ENCODE results near the gene CYB5R4. TPM values are rescaled to one million over a fixed set of nuclear protein-coding genes. Genes with fewer than 3 reads are reported as not detected.
A peak's percentile ranks its signal among the peaks of the same experiment; 100 is the strongest.

Gene CYB5R4
- total RNA-seq, 8 experiments from 2014 or later = 2.3 to 15.2 (median 6.3) TPM

- Histone ChIP-seq H3K4me1 (replicated peaks in 1 of 2) (peaks cover 0 to 7% of the 10 kb centered on the region in 2 donors), H3K27ac (no peak overlapping the region), H3K4me3 (no peak overlapping the region)
- in situ Hi-C loops (cut with MboI; ENCODE audit: low pct_unique_long_range_greater_than_20kb in 2 of 9, low sequenced_read_pairs in 9 of 9, unreplicated experiment in 9 of 9) = loop anchor here in 1 of 9 experiments (25.0 kb wide), 1 partner anchor 137 kb away; the partner anchor contains the start of gene SNAP91
- WGBS, 10 experiments = 41 to 100% (median 92%) methylated on average over 2 of the region's 2 CpGs; no CpG with 5 or more reads in 1 of the 10 experiments
- ATAC-seq (replicated peaks in 6 of 8) = no peak
These were observed 10.4 kb upstream of the CYB5R4 start for GRCh38 chr6:83849127-83849526.

DNA sequence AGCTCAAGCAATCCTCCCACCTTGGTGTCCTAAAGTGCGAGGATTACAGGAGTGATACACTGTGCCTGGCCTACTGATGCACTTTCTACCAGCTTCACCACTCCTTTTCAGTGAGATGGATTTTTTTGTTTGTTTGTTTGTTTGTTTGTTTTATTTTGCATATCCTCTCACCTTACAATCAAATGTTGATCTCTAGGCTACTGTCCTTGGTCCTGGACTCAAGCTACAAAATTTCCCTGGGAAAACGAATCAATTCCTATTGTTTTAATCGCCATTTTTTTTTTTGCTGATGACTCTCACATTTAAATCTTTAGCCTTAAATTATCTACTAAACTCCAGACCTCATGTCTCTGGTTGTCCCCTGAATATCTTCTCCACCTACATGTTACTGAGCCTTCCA lies 9.9 kb upstream of the CYB5R4 start:
- no peak overlapping the region for H3K27ac ChIP-seq
- no peak overlapping the region for H3K4me3 ChIP-seq
- ATAC-seq (replicated peaks in 6 of 8) = no peak
- in situ Hi-C loops (cut with MboI; ENCODE audit: low pct_unique_long_range_greater_than_20kb in 2 of 9, low sequenced_read_pairs in 9 of 9, unreplicated experiment in 9 of 9) = loop anchor here in 2 of 9 experiments (25.0 kb wide), 1 partner anchor 137 kb away; the partner anchor contains the start of gene SNAP91 (in 2 of the 2)
- H3K4me1 ChIP-seq (replicated peaks in 1 of 2) = peaks cover 0 to 11% of the 10 kb centered on the region in 2 donors
- 21 to 100% (median 71%) methylated on average over 1 to 3 of the region's 3 CpGs for whole genome bisulfite sequencing, 10 experiments

DNA sequence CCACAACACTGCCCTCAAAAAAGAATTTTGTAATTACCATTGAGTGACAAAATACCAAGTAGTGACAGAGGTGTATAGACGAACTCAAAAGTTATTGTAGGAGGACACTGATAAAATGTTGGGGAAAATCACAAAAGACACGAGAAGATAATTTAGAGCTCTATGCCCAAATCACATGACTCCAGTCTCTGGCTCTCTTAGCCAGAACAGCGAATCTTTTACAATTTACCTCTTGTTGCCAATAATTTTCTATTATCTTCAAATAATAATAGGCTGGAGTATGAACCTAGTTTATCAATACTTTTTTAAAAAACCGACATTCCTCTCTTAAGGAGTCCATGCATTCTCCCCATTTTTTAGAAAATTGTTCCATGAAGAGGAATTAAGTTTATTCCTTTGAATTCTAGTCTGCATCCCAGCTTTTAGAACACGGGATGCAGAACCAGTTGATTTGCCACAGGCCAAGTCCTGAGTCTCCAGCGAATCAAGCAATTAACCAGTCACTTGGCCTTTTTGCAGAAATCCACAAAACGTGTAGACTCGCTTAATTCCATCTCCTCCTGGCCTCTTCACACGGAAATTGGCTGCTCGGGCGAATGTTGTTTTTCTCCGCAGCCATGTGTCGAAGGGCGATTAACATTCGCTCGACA lies 6.8 kb upstream of the CYB5R4 start:
- H3K4me3 ChIP-seq = peak overlapping the region; percentile 39 to 48 (median 42)
- peaks cover 0 to 16% of the 10 kb centered on the region in 2 donors for H3K4me1 ChIP-seq (replicated peaks in 1 of 2)
- no peak for ATAC-seq (replicated peaks in 6 of 8)
- peak overlapping the region in 1 of 2 donors; percentile 56 for H3K27ac ChIP-seq
- 3 to 62% (median 23%) methylated on average over 4 to 16 of the region's 16 CpGs for WGBS, 10 experiments
- in situ Hi-C loops (cut with MboI; ENCODE audit: low pct_unique_long_range_greater_than_20kb in 2 of 9, low sequenced_read_pairs in 9 of 9, unreplicated experiment in 9 of 9) = loop anchor here in 1 of 9 experiments (25.0 kb wide), 1 partner anchor 140 kb away; the partner anchor contains the start of gene SNAP91

DNA sequence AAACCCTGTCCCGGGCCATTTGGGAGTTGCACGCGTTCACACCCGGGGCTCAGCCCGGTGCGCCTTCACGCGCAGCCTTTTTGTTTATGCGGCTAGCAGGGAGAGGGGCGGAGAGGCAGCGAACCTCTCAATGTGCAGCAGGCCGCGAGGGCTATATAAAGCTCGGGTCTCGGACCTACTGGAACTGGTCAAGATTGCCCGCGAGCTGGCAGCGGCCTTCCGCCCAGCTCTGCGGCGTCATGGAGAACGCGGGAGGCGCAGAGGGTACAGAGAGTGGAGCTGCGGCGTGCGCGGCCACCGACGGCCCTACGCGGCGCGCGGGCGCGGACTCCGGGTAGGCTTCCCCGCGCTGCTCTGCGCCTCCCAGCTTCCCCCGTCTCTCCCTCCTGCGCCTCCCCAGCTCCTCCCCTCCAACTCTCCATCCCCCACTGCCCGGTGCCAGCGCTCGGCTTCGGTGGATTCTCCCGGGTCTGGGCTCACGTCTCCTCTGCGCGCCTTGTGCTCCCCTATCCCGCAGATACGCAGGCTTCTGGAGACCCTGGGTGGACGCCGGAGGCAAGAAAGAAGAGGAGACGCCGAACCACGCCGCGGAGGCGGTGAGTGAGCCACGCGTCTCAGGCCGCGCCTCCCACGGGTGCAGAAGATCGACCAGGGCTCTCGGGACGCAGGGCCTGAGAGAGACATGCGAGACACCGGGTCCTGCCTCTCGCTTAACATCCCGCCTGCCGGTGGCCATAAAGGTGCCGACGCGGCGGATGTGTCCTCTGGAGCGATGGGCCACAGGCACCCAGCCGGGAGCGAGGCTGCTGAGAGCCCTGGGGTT lies 6.1 kb upstream of the CYB5R4 start, which contains the start of gene RIPPLY2:
Gene RIPPLY2, plus strand, starts transcription at position 183 of the 823 bp plus-strand sequence. Its CDS starts 57 bp downstream, at position 240.
- Histone ChIP-seq H3K27ac (peak within 1 kb of the TSS; percentile 31 to 56), H3K4me1 (replicated peaks in 1 of 2) (peaks cover 0 to 16% of the 10 kb centered on the region in 2 donors), H3K4me3 (peak within 1 kb of the TSS; percentile 39 to 48 (median 42))
- in situ Hi-C loops (cut with MboI; ENCODE audit: low pct_unique_long_range_greater_than_20kb in 2 of 9, low sequenced_read_pairs in 9 of 9, unreplicated experiment in 9 of 9) = loop anchor here in 1 of 9 experiments (25.0 kb wide), 1 partner anchor 141 kb away; the partner anchor contains the start of gene SNAP91
- WGBS, 10 experiments = 0 to 8% (median 3%) methylated on average over 1 to 16 of the region's 81 CpGs; no CpG with 5 or more reads in 5 of the 10 experiments
- ATAC-seq (replicated peaks in 6 of 8) = peak; percentile 92 to 97 (median 94)

DNA sequence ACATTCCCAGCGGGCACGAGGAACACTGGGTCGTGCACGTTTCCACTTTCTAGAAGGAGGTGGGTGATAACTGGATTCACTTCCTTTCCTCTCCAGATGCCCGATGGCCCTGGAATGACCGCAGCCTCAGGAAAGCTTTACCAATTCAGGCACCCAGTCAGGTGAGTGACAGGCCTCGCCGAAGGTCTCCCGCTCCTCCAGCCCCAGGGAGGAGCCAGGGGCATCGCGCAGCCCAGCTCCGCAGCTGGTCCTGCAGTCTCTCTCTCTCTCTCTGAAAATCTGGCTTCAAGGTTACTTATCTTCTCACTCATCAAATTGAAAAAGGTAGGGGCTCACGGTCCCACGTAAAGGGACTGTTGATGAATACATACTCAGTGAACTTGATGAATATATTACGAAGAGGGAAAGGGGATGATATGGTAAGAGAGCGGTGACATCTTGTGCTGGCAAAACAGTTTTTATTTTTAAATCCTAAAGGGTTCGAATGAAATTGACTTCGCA lies 5.4 kb upstream of the CYB5R4 start:
- ATAC-seq (replicated peaks in 6 of 8) = peak in 7 of 8 experiments; percentile 4 to 52 (median 33)
- in situ Hi-C loops (cut with MboI; ENCODE audit: low pct_unique_long_range_greater_than_20kb in 2 of 9, low sequenced_read_pairs in 9 of 9, unreplicated experiment in 9 of 9) = loop anchor here in 1 of 9 experiments (25.0 kb wide), 1 partner anchor 142 kb away; the partner anchor contains the start of gene SNAP91
- Histone ChIP-seq H3K4me3 (peak overlapping the region; percentile 39 to 48 (median 42)), H3K4me1 (replicated peaks in 1 of 2) (peaks cover 0 to 19% of the 10 kb centered on the region in 2 donors), H3K27ac (peak overlapping the region in 1 of 2 donors; percentile 56)
- WGBS, 10 experiments = 6 to 62% (median 46%) methylated on average over 2 to 14 of the region's 18 CpGs

- in situ Hi-C loops (cut with MboI; ENCODE audit: low pct_unique_long_range_greater_than_20kb in 2 of 9, low sequenced_read_pairs in 9 of 9, unreplicated experiment in 9 of 9) = loop anchor here in 1 of 9 experiments (25.0 kb wide), 1 partner anchor 142 kb away; the partner anchor contains the start of gene SNAP91
- WGBS, 10 experiments = 8 to 80% (median 62%) methylated on average over 1 to 5 of the region's 5 CpGs; no CpG with 5 or more reads in 1 of the 10 experiments
- H3K4me1 ChIP-seq (replicated peaks in 1 of 2) = peaks cover 0 to 19% of the 10 kb centered on the region in 2 donors
- no peak for ATAC-seq (replicated peaks in 6 of 8)
- peak overlapping the region in 2 of 5 donors; percentile 39 to 48 for H3K4me3 ChIP-seq
- no peak overlapping the region for H3K27ac ChIP-seq
These were observed 4.7 kb upstream of the CYB5R4 start for GRCh38 chr6:83854766-83855165.

GRCh38 chr6:83860359-83860755 lies 868 bp downstream of the CYB5R4 start:
- no peak for ATAC-seq (replicated peaks in 6 of 8)
- in situ Hi-C loops (cut with MboI; ENCODE audit: low pct_unique_long_range_greater_than_20kb in 2 of 9, low sequenced_read_pairs in 9 of 9, unreplicated experiment in 9 of 9) = loop anchor here in 1 of 9 experiments (25.0 kb wide), 1 partner anchor 148 kb away; the partner anchor contains the start of gene SNAP91
- no peak overlapping the region for H3K27ac ChIP-seq

GRCh38 chr6:83860782-83861495 lies 1.4 kb downstream of the CYB5R4 start:
- H3K4me3 ChIP-seq = peak overlapping the region in 2 of 5 donors; percentile 72 to 74
- in situ Hi-C loops (cut with MboI; ENCODE audit: low pct_unique_long_range_greater_than_20kb in 2 of 9, low sequenced_read_pairs in 9 of 9, unreplicated experiment in 9 of 9) = loop anchor here in 1 of 9 experiments (25.0 kb wide), 1 partner anchor 149 kb away; the partner anchor contains the start of gene SNAP91
- peaks cover 5 to 10% of the 10 kb centered on the region in 2 donors for H3K4me1 ChIP-seq (replicated peaks in 1 of 2)
- ATAC-seq (replicated peaks in 6 of 8) = no peak
- WGBS, 10 experiments = 55 to 79% (median 66%) methylated on average over 2 to 8 of the region's 8 CpGs
- H3K27ac ChIP-seq = no peak overlapping the region

More at GRCh38 chr6:83860359-83860755, 868 bp downstream of the CYB5R4 start:
- 1 to 30% (median 16%) methylated on average over 4 to 7 of the region's 7 CpGs; no CpG with 5 or more reads in 1 of the 10 experiments for WGBS, 10 experiments
- H3K4me1 ChIP-seq (replicated peaks in 1 of 2) = peaks cover 5 to 10% of the 10 kb centered on the region in 2 donors
- H3K4me3 ChIP-seq = peak overlapping the region; percentile 72 to 96 (median 74)

- WGBS, 10 experiments = 66 to 95% (median 89%) methylated on average over 2 to 4 of the region's 4 CpGs; no CpG with 5 or more reads in 1 of the 10 experiments
- no peak overlapping the region for H3K27ac ChIP-seq
- ATAC-seq (replicated peaks in 6 of 8) = no peak
- H3K4me3 ChIP-seq = no peak overlapping the region
- H3K4me1 ChIP-seq (replicated peaks in 1 of 2) = peaks cover 5 to 10% of the 10 kb centered on the region in 2 donors
- in situ Hi-C loops (cut with MboI; ENCODE audit: low pct_unique_long_range_greater_than_20kb in 2 of 9, low sequenced_read_pairs in 9 of 9, unreplicated experiment in 9 of 9) = loop anchor here in 1 of 9 experiments (25.0 kb wide), 1 partner anchor 151 kb away; the partner anchor contains the start of gene SNAP91
These were observed 3.4 kb downstream of the CYB5R4 start for GRCh38 chr6:83862776-83863471.

- no peak overlapping the region for H3K4me3 ChIP-seq
- H3K27ac ChIP-seq = no peak overlapping the region
- H3K4me1 ChIP-seq (replicated peaks in 1 of 2) = no peaks in the 10 kb centered on the region
- no peak for ATAC-seq (replicated peaks in 6 of 8)
- in situ Hi-C loops (cut with MboI; ENCODE audit: low pct_unique_long_range_greater_than_20kb in 2 of 9, low sequenced_read_pairs in 9 of 9, unreplicated experiment in 9 of 9) = loop anchor here in 1 of 9 experiments (25.0 kb wide), 1 partner anchor 155 kb away; the partner anchor contains the start of gene SNAP91
These were observed 7.6 kb downstream of the CYB5R4 start for GRCh38 chr6:83867043-83867442.

DNA sequence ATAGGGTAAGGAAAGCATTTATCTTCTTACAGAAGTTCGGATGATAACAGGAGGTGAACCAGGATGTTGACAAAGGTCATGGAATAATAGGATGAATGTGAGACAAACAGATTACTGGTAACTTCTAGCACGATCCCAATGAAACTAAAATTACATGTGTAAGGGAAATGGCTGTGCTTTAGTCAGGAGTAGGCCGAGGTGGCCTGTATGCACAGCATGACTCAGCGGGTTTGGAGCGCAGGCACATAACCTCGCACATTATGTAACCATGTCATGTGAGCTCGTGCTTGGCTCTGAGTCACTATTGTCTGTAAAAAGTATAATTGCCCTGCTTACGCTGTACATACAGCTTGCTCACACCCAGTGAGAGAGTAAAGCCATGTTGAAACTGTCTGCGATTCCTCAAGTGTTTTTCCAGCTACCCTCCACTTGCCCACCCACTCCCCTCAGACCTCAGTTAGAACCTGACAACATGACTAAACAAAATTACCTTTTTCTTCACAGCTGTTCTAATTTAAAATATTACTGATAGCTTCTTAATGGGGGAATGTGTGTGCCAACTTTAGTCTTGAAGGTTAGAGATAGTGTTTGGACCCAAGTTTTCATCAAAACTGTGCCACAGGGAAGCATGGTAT lies 8.2 kb downstream of the CYB5R4 start:
- Histone ChIP-seq H3K27ac (no peak overlapping the region), H3K4me3 (no peak overlapping the region), H3K4me1 (replicated peaks in 1 of 2) (no peaks in the 10 kb centered on the region)
- ATAC-seq (replicated peaks in 6 of 8) = peak; percentile 17 to 98 (median 89)
- 12 to 100% (median 92%) methylated on average over 1 to 9 of the region's 9 CpGs for WGBS, 10 experiments
- in situ Hi-C loops (cut with MboI; ENCODE audit: low pct_unique_long_range_greater_than_20kb in 2 of 9, low sequenced_read_pairs in 9 of 9, unreplicated experiment in 9 of 9) = loop anchor here in 1 of 9 experiments (25.0 kb wide), 1 partner anchor 155 kb away; the partner anchor contains the start of gene SNAP91
